ENCODE measurements around the gene MATR3.
"Not testable (repeated sequence)": the region's sequence is repeated elsewhere in the genome, so short reads cannot be mapped to it uniquely, and the experiment has no call there.

MATR3 gene, protein sequence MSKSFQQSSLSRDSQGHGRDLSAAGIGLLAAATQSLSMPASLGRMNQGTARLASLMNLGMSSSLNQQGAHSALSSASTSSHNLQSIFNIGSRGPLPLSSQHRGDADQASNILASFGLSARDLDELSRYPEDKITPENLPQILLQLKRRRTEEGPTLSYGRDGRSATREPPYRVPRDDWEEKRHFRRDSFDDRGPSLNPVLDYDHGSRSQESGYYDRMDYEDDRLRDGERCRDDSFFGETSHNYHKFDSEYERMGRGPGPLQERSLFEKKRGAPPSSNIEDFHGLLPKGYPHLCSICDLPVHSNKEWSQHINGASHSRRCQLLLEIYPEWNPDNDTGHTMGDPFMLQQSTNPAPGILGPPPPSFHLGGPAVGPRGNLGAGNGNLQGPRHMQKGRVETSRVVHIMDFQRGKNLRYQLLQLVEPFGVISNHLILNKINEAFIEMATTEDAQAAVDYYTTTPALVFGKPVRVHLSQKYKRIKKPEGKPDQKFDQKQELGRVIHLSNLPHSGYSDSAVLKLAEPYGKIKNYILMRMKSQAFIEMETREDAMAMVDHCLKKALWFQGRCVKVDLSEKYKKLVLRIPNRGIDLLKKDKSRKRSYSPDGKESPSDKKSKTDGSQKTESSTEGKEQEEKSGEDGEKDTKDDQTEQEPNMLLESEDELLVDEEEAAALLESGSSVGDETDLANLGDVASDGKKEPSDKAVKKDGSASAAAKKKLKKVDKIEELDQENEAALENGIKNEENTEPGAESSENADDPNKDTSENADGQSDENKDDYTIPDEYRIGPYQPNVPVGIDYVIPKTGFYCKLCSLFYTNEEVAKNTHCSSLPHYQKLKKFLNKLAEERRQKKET

DNA sequence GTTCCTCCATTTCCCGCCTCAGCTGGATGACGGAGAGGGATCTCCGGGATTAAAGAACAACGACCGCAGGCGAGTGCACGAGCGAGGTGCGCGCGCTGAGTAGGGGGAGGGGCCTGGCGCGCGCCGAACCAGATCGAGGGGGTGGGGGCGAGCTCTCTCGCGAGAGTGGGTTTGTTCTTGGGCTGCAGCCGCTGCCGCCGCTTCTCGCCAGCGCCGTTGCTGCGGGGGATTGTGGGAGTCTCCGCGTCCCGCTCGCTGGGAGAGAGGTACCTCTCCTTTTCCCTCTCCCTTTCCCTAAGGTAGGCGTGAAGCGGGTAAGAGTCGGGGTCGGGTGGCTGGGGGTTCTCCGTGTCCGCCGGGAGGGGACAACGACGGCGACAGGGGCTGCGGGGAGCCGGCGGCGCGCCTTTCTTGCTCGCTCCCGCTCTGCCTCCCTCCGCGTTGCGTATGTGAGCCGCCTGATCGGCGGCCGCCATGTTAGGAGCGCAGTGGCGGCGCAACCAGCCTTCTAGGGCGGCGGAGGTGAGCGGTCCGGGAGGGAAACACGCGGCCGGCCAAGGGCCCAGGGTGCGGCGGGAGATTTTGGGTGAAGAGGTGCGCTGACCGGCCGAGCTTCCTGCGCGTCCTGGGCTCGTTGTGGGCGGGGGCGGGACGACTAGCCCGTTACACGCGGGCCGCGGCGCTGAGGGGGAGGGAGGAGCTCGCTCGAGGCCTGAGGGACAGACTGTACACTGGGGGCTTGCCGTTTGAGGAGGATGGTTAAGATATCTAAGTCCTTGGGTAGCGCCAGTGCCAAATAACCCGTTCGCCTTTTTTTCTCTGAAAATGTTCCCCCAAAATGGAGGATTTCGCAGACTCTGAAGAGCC is at the start of gene MATR3:
Gene MATR3 (plus strand): TSS at position 234 of the 867 bp plus-strand sequence. CDS start 13,676 bp downstream, outside the sequence.
- DNase-seq = peak; percentile 97

DNA sequence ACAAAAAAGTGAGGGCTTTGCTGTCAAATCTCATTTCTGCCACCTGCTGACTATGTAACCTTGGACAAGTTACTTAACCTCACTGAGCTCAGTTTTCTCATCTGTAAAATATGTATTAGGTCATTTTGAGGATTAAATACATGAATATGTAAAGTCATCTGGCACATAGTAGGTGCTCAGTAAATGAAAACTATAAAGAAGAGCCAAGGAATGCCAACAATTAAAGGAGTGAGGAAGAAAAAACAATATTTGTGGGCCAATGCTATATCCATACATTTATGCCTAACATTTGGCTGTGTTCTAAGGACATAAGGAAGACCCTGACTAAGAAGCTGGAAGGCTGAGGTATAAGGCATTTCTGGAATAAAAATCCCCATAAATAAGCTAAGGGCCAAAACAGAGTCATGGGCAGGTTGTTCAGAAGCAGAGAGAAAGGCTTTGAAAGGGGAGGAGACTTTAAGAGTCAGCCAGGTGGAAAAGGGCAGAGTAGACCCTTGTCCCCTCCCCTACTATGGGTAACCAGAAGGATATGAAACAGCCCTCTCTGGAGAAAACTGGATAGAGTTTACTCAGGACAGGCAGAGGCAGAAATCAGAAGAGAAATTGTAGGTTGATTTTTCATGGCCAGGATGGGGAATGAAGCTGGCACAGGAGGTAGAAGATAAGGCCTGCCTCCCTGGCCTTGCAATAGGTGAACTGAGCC is 47.8 kb upstream of the MATR3 start:
- DNase-seq = no peak

DNA sequence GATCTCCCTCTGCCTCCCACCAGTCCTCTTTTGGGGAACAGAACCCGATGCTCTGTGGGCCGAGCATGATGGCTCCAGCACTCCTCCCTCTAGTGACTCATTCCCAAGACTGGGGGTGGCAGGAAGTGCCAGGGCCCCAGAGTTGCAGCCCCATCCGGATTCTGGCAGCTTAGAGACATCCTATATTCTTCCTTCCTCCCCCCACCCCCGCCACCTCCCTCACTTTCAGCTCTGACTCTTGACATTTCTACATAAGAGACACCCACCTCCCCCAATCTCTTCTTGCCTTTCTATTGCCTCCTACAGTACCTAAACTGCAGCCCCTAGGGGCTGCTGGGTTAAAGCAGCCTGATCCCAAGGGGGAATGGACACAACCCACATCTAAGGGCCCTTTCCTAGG is 47.1 kb upstream of the MATR3 start:
- DNase-seq = no peak

GRCh38 chr5:139248826-139249453 is 44.6 kb upstream of the MATR3 start:
- DNase-seq = no peak

DNA sequence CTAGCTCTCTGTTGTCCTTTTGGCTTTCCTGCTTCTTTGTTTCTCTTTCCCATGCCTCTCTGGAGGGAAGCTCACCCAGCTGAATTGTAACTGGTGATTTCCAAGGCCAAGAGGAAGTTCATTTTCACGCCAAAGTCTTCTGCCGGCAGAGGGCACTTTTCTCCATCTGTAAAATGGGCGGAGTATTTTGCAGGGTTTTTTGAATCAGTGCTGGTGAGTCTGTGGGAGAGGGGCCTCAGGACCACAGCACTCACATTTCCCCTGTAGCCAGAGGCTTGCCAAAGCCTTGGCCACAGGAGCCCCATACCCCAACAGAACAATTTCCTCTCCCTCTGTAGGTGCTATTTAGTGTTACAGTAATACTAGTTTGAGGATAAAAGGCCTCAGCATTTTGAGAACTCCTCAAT is 42.3 kb upstream of the MATR3 start:
- no peak for DNase-seq

- DNase-seq = no peak
Observed at GRCh38 chr5:139251695-139252288, 41.7 kb upstream of the MATR3 start.

GRCh38 chr5:139253115-139253514 is 40.4 kb upstream of the MATR3 start:
- DNase-seq = no peak

- no peak for DNase-seq
Observed at GRCh38 chr5:139256820-139257219, 36.7 kb upstream of the MATR3 start.

DNA sequence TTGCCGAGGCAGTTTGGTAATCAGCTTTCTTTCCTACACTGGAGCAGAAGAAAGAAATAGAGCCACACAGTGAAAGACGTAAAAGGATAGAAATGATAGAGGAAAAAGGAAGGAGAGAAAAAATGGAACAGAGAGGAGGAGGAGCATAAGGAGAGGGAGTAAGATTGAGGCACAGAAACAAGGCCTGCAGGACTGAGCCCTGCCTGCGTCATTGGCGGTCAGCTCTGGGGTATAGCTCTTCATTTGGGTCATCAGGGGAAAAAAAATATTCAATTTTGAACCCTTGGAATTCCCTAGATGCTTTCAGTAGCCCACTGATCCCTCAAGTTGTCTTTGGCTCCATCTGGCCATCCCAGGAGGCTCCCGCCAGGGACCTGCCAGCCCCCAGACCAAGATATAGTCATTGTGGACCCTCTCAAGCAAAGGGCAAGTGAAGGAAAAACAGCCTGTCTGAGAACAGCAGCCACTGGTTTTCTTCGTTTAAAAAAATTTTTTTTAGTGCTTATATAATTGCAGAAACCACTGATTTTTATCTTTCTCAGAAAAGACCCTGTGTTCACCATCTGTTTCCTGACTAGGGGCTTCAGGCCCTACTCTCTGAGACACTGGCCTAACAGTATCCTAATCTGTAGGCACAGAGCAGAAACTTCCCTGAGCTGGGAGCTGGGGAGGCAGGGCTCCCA is 31.3 kb upstream of the MATR3 start:
- DNase-seq = no peak

DNA sequence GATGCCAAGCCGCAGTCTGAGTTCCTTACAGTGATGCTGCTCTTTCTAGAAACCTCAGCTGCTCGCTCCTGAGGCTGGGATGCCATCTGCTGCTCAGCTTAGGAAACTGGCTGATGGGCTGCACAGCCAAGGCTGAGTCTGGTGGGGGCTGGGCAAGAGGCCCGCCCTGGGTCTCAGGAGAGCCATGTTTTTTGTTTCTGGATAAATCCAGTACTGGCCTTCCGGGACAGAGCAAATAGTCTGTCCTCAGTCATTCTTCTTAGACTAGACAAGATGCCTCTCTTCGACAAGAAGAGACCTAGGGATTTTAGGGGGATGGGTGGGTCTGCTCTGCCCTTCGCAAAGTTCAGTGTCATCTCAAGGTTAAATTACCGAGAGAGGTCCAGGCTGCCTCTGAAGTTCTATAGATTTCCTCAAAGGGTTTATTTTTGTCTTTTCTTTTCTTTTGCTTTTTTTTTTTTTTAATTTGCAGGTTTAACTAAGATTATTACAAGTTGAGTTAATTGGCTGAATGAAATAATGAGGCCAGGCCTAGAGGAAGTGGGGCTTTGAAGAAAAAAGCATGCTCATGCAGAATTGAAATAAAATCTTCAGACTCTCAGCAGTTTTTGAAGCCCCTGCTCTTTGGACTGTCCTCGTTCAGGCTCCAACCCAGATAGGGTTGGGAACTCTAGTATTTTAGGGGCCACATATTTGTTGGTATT is 30.6 kb upstream of the MATR3 start:
- peak; percentile 88 for DNase-seq

GRCh38 chr5:139263536-139263935 is 30.0 kb upstream of the MATR3 start:
- DNase-seq = no peak

DNA sequence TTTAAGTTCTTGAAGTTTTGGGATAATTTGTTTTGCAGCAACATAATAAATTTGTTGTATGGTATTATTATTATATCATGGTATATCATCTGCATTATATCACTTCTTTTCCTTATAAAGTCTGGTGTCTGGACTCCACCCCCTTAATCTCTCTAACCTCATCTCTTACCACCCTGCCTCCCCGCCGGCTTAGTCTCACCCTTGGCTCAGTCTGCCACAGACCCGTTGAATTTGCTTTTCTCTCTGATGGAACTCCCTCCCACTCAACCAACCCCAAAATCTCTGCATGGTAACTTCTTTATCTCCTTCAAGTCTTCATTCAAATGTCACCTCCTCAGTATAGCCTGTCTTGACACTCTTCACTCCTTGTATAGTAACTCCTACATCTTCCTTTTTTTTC is 29.6 kb upstream of the MATR3 start:
- no peak for DNase-seq

DNA sequence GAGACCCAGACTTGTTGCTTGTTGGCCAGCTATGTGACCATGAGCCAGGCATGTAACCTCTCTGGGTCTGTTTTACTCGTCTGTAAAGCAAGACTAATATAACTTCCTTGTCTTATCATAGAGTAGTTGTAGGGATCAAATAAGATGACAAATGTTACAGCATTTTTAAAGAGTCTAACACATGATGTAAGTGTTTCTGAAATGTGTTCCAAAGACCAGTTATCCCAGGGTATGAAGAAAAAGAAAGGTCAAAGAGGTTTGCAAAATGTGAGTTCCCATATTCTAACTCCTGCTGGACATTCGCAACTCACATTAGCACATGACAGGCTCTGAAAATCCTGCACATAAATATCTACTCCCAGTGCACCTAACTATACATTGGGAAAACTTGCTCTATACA is 28.5 kb upstream of the MATR3 start:
- DNase-seq = no peak

DNA sequence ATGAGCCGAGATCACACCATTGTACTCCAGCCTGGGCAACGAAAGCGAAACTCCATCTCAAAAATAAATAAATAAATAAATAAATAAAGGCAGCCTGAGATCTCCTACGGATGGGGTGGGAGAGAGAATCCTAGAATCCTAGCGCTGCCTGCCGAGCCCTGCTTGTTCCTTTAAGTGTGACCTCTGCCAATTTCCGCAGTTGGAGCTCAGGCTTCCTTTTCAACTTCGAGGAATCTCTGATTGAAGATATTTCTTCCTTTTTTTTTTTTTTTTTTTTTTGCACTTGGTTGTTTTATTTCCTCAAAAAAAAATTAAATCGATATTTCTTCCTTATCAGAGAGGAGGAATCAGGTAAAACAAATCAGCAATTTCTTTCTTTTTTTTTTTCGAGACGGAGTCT is 27.3 kb upstream of the MATR3 start:
- no peak for DNase-seq

- no peak for DNase-seq
Observed at GRCh38 chr5:139267481-139267880, 26.1 kb upstream of the MATR3 start.

GRCh38 chr5:139268364-139269202 is 25.0 kb upstream of the MATR3 start:
- no peak for DNase-seq

- DNase-seq = not testable (repeated sequence)
Observed at GRCh38 chr5:139270718-139271117, 22.8 kb upstream of the MATR3 start.

- no peak for DNase-seq
Observed at GRCh38 chr5:139271201-139272027, 22.1 kb upstream of the MATR3 start.
